Measurements from ENCODE around the gene DRAP1. TPM values are rescaled to one million over a fixed set of nuclear protein-coding genes. Genes with fewer than 3 reads are reported as not detected.
"Not testable (repeated sequence)": the region's sequence is repeated elsewhere in the genome, so short reads cannot be mapped to it uniquely, and the experiment has no call there.

Gene DRAP1
- total RNA-seq, 1 experiment from 2014 or later, result 66.2 TPM

GRCh38 chr11:65951641-65952040 lies 32.4 kb downstream of the DRAP1 start:
- not testable (repeated sequence) for H3K36me3 ChIP-seq (ENCODE audit: insufficient read depth, low read length); H3K27me3 ChIP-seq (ENCODE audit: low read length); H3K9me2 ChIP-seq (replicated peaks; ENCODE audit: insufficient read depth, low read length); H3K9ac ChIP-seq (ENCODE audit: low read length); H2AFZ ChIP-seq (ENCODE audit: low read length); DNase-seq; H3K9me3 ChIP-seq (ENCODE audit: low read length); H3K4me3 ChIP-seq (ENCODE audit: low read length); H3K4me2 ChIP-seq (ENCODE audit: low read depth, low read length, poor library complexity, severe bottlenecking); H4K20me1 ChIP-seq (ENCODE audit: insufficient read depth, low read depth, low read length); H3K4me1 ChIP-seq (ENCODE audit: low read length); H3K79me2 ChIP-seq (ENCODE audit: low read length); H3K27ac ChIP-seq (ENCODE audit: low read length)

GRCh38 chr11:65952052-65952521 lies 32.9 kb downstream of the DRAP1 start:
- Histone ChIP-seq H3K27ac (ENCODE audit: low read length) (no peak overlapping the region), H3K4me1 (ENCODE audit: low read length) (no peaks in the 10 kb centered on the region), H3K9me2 (replicated peaks; ENCODE audit: insufficient read depth, low read length) (no peaks in the 10 kb centered on the region), H3K4me3 (ENCODE audit: low read length) (no peak overlapping the region), H3K9me3 (ENCODE audit: low read length) (no peaks in the 10 kb centered on the region), H2AFZ (ENCODE audit: low read length) (no peak overlapping the region), H3K27me3 (ENCODE audit: low read length) (no peaks in the 10 kb centered on the region), H3K9ac (ENCODE audit: low read length) (no peak overlapping the region), H4K20me1 (ENCODE audit: insufficient read depth, low read depth, low read length) (no peaks in the 10 kb centered on the region), H3K79me2 (ENCODE audit: low read length) (no peaks in the 10 kb centered on the region), H3K36me3 (ENCODE audit: insufficient read depth, low read length) (no peaks in the 10 kb centered on the region), H3K4me2 (ENCODE audit: low read depth, low read length, poor library complexity, severe bottlenecking) (no peak overlapping the region)
- DNase-seq, result no peak

GRCh38 chr11:65953471-65953870 lies 34.2 kb downstream of the DRAP1 start:
- no peak for DNase-seq
- H2AFZ ChIP-seq (ENCODE audit: low read length), result no peak overlapping the region
- no peaks in the 10 kb centered on the region for H4K20me1 ChIP-seq (ENCODE audit: insufficient read depth, low read depth, low read length)
- no peak overlapping the region for H3K4me3 ChIP-seq (ENCODE audit: low read length)
- no peaks in the 10 kb centered on the region for H3K79me2 ChIP-seq (ENCODE audit: low read length)
- H3K27me3 ChIP-seq (ENCODE audit: low read length), result no peaks in the 10 kb centered on the region
- no peak overlapping the region for H3K4me2 ChIP-seq (ENCODE audit: low read depth, low read length, poor library complexity, severe bottlenecking)
- no peak overlapping the region for H3K9ac ChIP-seq (ENCODE audit: low read length)
- H3K27ac ChIP-seq (ENCODE audit: low read length), result no peak overlapping the region
- H3K36me3 ChIP-seq (ENCODE audit: insufficient read depth, low read length), result no peaks in the 10 kb centered on the region
- H3K4me1 ChIP-seq (ENCODE audit: low read length), result no peaks in the 10 kb centered on the region
- no peaks in the 10 kb centered on the region for H3K9me2 ChIP-seq (replicated peaks; ENCODE audit: insufficient read depth, low read length)
- H3K9me3 ChIP-seq (ENCODE audit: low read length), result no peaks in the 10 kb centered on the region

GRCh38 chr11:65954771-65955170 lies 35.5 kb downstream of the DRAP1 start:
- DNase-seq, result no peak
- Histone ChIP-seq H3K27me3 (ENCODE audit: low read length) (no peaks in the 10 kb centered on the region), H3K9me3 (ENCODE audit: low read length) (no peaks in the 10 kb centered on the region)

GRCh38 chr11:65958291-65958690 lies 39.1 kb downstream of the DRAP1 start:
- Histone ChIP-seq H3K4me3 (ENCODE audit: low read length) (no peak overlapping the region), H3K9ac (ENCODE audit: low read length) (no peak overlapping the region; the same call in 1 of the 2 replicates), H3K27ac (ENCODE audit: low read length) (no peak overlapping the region)

More at GRCh38 chr11:65954771-65955170, 35.5 kb downstream of the DRAP1 start:
- Histone ChIP-seq H3K9me2 (replicated peaks; ENCODE audit: insufficient read depth, low read length) (no peaks in the 10 kb centered on the region), H3K9ac (ENCODE audit: low read length) (no peak overlapping the region), H3K36me3 (ENCODE audit: insufficient read depth, low read length) (no peaks in the 10 kb centered on the region), H3K79me2 (ENCODE audit: low read length) (no peaks in the 10 kb centered on the region), H4K20me1 (ENCODE audit: insufficient read depth, low read depth, low read length) (no peaks in the 10 kb centered on the region), H2AFZ (ENCODE audit: low read length) (no peak overlapping the region), H3K4me2 (ENCODE audit: low read depth, low read length, poor library complexity, severe bottlenecking) (no peak overlapping the region), H3K4me3 (ENCODE audit: low read length) (no peak overlapping the region), H3K27ac (ENCODE audit: low read length) (no peak overlapping the region), H3K4me1 (ENCODE audit: low read length) (no peaks in the 10 kb centered on the region)

GRCh38 chr11:65958774-65959420 lies 39.7 kb downstream of the DRAP1 start:
- Histone ChIP-seq H3K27ac (ENCODE audit: low read length) (no peak overlapping the region), H3K4me2 (ENCODE audit: low read depth, low read length, poor library complexity, severe bottlenecking) (no peak overlapping the region), H3K79me2 (ENCODE audit: low read length) (peaks cover 23% of the 10 kb centered on the region), H2AFZ (ENCODE audit: low read length) (no peak overlapping the region), H3K27me3 (ENCODE audit: low read length) (no peaks in the 10 kb centered on the region), H3K4me1 (ENCODE audit: low read length) (peaks cover 19% of the 10 kb centered on the region), H4K20me1 (ENCODE audit: insufficient read depth, low read depth, low read length) (peaks cover 12% of the 10 kb centered on the region), H3K4me3 (ENCODE audit: low read length) (no peak overlapping the region), H3K9me2 (replicated peaks; ENCODE audit: insufficient read depth, low read length) (no peaks in the 10 kb centered on the region), H3K36me3 (ENCODE audit: insufficient read depth, low read length) (peaks cover under 1% of the 10 kb centered on the region; the same call in 1 of the 2 replicates), H3K9ac (ENCODE audit: low read length) (no peak overlapping the region; the same call in 1 of the 2 replicates), H3K9me3 (ENCODE audit: low read length) (no peaks in the 10 kb centered on the region)
- no peak for DNase-seq

More at GRCh38 chr11:65958291-65958690, 39.1 kb downstream of the DRAP1 start:
- Histone ChIP-seq H3K36me3 (ENCODE audit: insufficient read depth, low read length) (no peaks in the 10 kb centered on the region), H4K20me1 (ENCODE audit: insufficient read depth, low read depth, low read length) (peaks cover 12% of the 10 kb centered on the region), H3K4me1 (ENCODE audit: low read length) (peaks cover 18% of the 10 kb centered on the region), H3K4me2 (ENCODE audit: low read depth, low read length, poor library complexity, severe bottlenecking) (no peak overlapping the region), H2AFZ (ENCODE audit: low read length) (no peak overlapping the region), H3K79me2 (ENCODE audit: low read length) (peaks cover 17% of the 10 kb centered on the region), H3K9me3 (ENCODE audit: low read length) (no peaks in the 10 kb centered on the region), H3K27me3 (ENCODE audit: low read length) (no peaks in the 10 kb centered on the region), H3K9me2 (replicated peaks; ENCODE audit: insufficient read depth, low read length) (no peaks in the 10 kb centered on the region)
- no peak for DNase-seq

GRCh38 chr11:65960824-65961266 lies 41.6 kb downstream of the DRAP1 start:
- Histone ChIP-seq H3K4me3 (ENCODE audit: low read length) (peak overlapping the region; percentile 99), H3K9me3 (ENCODE audit: low read length) (no peaks in the 10 kb centered on the region), H3K4me2 (ENCODE audit: low read depth, low read length, poor library complexity, severe bottlenecking) (peak overlapping the region; percentile 94), H3K4me1 (ENCODE audit: low read length) (peaks cover 19% of the 10 kb centered on the region), H2AFZ (ENCODE audit: low read length) (peak overlapping the region; percentile 77; the same call in 1 of the 2 replicates), H4K20me1 (ENCODE audit: insufficient read depth, low read depth, low read length) (peaks cover 12% of the 10 kb centered on the region), H3K36me3 (ENCODE audit: insufficient read depth, low read length) (peaks cover 6% of the 10 kb centered on the region; the same call in 1 of the 2 replicates), H3K9ac (ENCODE audit: low read length) (peak overlapping the region; percentile 100), H3K27ac (ENCODE audit: low read length) (peak overlapping the region; percentile 57), H3K79me2 (ENCODE audit: low read length) (peaks cover 29% of the 10 kb centered on the region), H3K27me3 (ENCODE audit: low read length) (no peaks in the 10 kb centered on the region), H3K9me2 (replicated peaks; ENCODE audit: insufficient read depth, low read length) (no peaks in the 10 kb centered on the region)
- no peak for DNase-seq

- peak within 1 kb of the TSS; percentile 99 for H3K4me3 ChIP-seq (ENCODE audit: low read length)
- peaks cover 19% of the 10 kb centered on the region for H3K4me1 ChIP-seq (ENCODE audit: low read length)
- no peaks in the 10 kb centered on the region for H3K9me2 ChIP-seq (replicated peaks; ENCODE audit: insufficient read depth, low read length)
- peaks cover 6% of the 10 kb centered on the region; the same call in 1 of the 2 replicates for H3K36me3 ChIP-seq (ENCODE audit: insufficient read depth, low read length)
- no peaks in the 10 kb centered on the region for H3K9me3 ChIP-seq (ENCODE audit: low read length)
- H4K20me1 ChIP-seq (ENCODE audit: insufficient read depth, low read depth, low read length), result peaks cover 12% of the 10 kb centered on the region
- H3K27ac ChIP-seq (ENCODE audit: low read length), result peak within 1 kb of the TSS; percentile 57
- H3K79me2 ChIP-seq (ENCODE audit: low read length), result peaks cover 29% of the 10 kb centered on the region
- peak within 1 kb of the TSS; percentile 78; the same call in 1 of the 2 replicates for H2AFZ ChIP-seq (ENCODE audit: low read length)
- H3K4me2 ChIP-seq (ENCODE audit: low read depth, low read length, poor library complexity, severe bottlenecking), result peak within 1 kb of the TSS; percentile 94
- no peaks in the 10 kb centered on the region for H3K27me3 ChIP-seq (ENCODE audit: low read length)
- H3K9ac ChIP-seq (ENCODE audit: low read length), result peak within 1 kb of the TSS; percentile 100
- peak; percentile 99 for DNase-seq
Measured at GRCh38 chr11:65961267-65962140, 42.3 kb downstream of the DRAP1 start, which contains the start of gene SART1. SART1 (plus strand) TSS chr11:65961734; CDS start chr11:65961781, 47 bp downstream.
